H1 (cell line): ENCODE results near the gene EME2. TPM values are rescaled to one million over a fixed set of nuclear protein-coding genes. Genes with fewer than 3 reads are reported as not detected.

ENCODE experiments used
- HDAC2 ChIP-seq, 2 experiments: fragments of 300-600 bp in 1 of 2; sonication (generic) in 1 of 2; IDR thresholded peaks; 2 replicates each; pipeline ENCODE4 v1.6.1; 2011 to 2012; ENCODE audit warnings: low read depth in 2 of 2, low read length in 2 of 2, mild to moderate bottlenecking in 2 of 2, moderate library complexity in 2 of 2, borderline replicate concordance in 1 of 2, inconsistent platforms in 1 of 2
- HDAC6 ChIP-seq: IDR thresholded peaks from one replicate; pipeline ENCODE4 v1.7.1; 2012; ENCODE audit warnings: low read depth, mild to moderate bottlenecking, inconsistent platforms, low read length, moderate library complexity
- RAD21 ChIP-seq, 2 experiments: IDR thresholded peaks in 1 of 2; conservative IDR thresholded peaks in 1 of 2; 2 replicates each; pipeline ENCODE4 v1.6.1; 2011; ENCODE audit warnings: low read depth in 2 of 2, low read length in 2 of 2, improper control_type of control experiment in 1 of 2, inconsistent platforms in 1 of 2, mild to moderate bottlenecking in 1 of 2, moderate library complexity in 1 of 2
- SP4 ChIP-seq: IDR thresholded peaks from 2 replicates; pipeline ENCODE4 v1.6.1; 2012; ENCODE audit warnings: low read length, inconsistent platforms
- polyA plus RNA-seq, 7 experiments: library from polyadenylated mRNA; depleted of rRNA in 3 of 7; stranded (reverse) in 5 of 7; unstranded in 2 of 7; fragments of >200 nt in 5 of 7; fragments of 200-250 nt in 2 of 7; gene quantifications; 1 replicate in 5 of 7; 2 replicates in 1 of 7; 4 replicates in 1 of 7; pipeline versions ENCODE4 v1.2.1 to v1.2.3, GENCODE V29; 2011 to 2013; ENCODE audit warnings: missing spikeins in 2 of 7, mixed read lengths in 2 of 7
- total RNA-seq: library from RNA; stranded (reverse); fragmentation: NEBNext Ultra II Directional; extraction: Animal tissue kit (Norgen Biotek cat#: 25700); gene quantifications from 2 replicates; pipeline ENCODE4 v1.2.1, GENCODE V29; 2021
- TF ChIP-seq, protein P1 (sequence below): IDR thresholded peaks from 2 replicates; pipeline ENCODE4 v1.6.1; 2012; ENCODE audit warnings: low read length, inconsistent platforms

EME2 gene
- total and polyA plus RNA-seq, 2 of the 8 experiments (the other 6 are each of a cell fraction or from before 2014, with no cell fraction given) = 13.1 to 19.7 TPM

DNA sequence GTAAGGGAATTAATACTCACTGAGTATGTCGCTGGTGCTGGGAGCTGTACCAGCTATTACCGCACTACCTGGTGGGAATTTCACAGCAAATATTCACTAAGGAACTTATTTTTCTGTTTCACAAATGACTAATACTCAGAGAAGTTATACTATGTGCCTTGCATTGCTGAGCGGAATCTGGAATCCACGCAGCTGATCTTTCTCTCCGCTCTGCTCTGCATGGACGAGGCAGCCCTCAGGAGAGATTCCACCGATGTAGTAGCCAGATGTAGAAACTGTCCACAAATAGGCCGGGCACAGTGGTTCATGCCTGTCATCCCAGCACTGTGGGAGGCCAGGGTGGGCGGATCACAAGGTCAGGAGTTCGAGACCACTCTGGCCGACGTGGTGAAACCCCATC lies 18.4 kb upstream of the EME2 start (continued):
- TF ChIP-seq, protein P1, sequence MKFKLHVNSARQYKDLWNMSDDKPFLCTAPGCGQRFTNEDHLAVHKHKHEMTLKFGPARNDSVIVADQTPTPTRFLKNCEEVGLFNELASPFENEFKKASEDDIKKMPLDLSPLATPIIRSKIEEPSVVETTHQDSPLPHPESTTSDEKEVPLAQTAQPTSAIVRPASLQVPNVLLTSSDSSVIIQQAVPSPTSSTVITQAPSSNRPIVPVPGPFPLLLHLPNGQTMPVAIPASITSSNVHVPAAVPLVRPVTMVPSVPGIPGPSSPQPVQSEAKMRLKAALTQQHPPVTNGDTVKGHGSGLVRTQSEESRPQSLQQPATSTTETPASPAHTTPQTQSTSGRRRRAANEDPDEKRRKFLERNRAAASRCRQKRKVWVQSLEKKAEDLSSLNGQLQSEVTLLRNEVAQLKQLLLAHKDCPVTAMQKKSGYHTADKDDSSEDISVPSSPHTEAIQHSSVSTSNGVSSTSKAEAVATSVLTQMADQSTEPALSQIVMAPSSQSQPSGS = no peak
- TF ChIP-seq SP4 (no peak), RAD21 (IDR thresholded peaks at IDR 0.05 in 1 of 2, conservative IDR thresholded peaks at IDR 0.05 in 1 of 2; ENCODE audit: low read depth in 2 of 2, low read length in 2 of 2) (no peak), HDAC2 (IDR thresholded peaks at IDR 0.05; ENCODE audit: borderline replicate concordance in 1 of 2, low read depth in 2 of 2, low read length in 2 of 2) (no peak), HDAC6 (no peak)
